HUES48 (cell line): ENCODE measurements around the gene REM2.

Experiments
- H3K27ac ChIP-seq: one replicate; pipeline ENCODE4 v1.7.0; 2013; ENCODE audit warnings: low read depth, low read length, inconsistent platforms
- H3K27me3 ChIP-seq: 2 replicates; pipeline ENCODE4 v1.6.1; 2013; ENCODE audit warnings: mild to moderate bottlenecking, low read length; ENCODE audit not compliant: control insufficient read depth, insufficient read depth
- H3K36me3 ChIP-seq: 2 replicates; pipeline ENCODE4 v1.6.1; 2013; ENCODE audit warnings: low read length; ENCODE audit not compliant: control insufficient read depth, insufficient read depth
- H3K4me1 ChIP-seq: 2 replicates; pipeline ENCODE4 v1.6.1; 2013; ENCODE audit warnings: mild to moderate bottlenecking, low read length; ENCODE audit not compliant: control insufficient read depth, insufficient read depth
- H3K4me3 ChIP-seq: 2 replicates; pipeline ENCODE4 v1.5.1; 2013; ENCODE audit warnings: mild to moderate bottlenecking, low read depth, low read length
- H3K9ac ChIP-seq: 2 replicates; pipeline ENCODE4 v1.6.1; 2013; ENCODE audit warnings: mild to moderate bottlenecking, low read depth, low read length, moderate library complexity
- H3K9me3 ChIP-seq: 2 replicates; pipeline ENCODE4 v1.6.1; 2013; ENCODE audit warnings: low read length; ENCODE audit not compliant: control insufficient read depth, insufficient read depth

The REM2 gene, protein sequence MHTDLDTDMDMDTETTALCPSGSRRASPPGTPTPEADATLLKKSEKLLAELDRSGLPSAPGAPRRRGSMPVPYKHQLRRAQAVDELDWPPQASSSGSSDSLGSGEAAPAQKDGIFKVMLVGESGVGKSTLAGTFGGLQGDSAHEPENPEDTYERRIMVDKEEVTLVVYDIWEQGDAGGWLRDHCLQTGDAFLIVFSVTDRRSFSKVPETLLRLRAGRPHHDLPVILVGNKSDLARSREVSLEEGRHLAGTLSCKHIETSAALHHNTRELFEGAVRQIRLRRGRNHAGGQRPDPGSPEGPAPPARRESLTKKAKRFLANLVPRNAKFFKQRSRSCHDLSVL

DNA sequence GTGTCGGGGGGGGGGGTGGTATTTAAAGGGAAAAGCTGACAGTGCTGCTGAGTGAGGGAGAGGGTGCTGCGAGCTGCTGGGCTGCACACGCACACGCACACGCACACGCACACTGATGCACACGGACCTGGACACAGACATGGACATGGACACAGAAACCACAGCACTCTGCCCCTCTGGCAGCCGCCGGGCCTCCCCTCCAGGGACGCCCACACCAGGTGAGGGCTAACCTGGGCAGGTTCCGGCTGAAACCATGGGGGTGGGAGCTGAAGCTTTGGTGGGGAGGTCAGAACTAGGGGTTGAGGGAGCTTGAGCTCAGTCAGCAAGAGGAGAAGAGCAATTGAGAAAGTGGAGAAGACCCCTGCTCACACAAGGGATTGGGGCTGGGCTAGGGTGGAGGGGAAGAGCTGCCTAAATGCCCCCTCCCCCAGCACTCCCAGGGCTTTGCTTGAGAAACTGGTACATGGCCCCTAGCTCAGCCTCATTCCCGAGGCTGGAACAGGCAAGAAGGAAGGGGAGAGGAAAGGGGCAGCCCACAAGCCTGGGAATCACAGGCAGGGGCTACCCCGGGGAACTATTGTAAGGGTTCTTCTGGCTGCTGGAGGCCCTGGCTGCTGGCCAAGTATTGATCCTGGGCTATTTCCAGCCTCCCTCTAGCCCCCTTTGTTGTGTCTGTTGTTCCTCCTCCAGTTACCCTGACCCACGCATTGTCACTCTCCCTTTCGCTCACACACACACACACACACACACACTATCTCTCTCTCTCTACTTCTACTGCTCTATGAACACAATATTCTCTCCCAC, at the start of gene REM2:
TSS of gene REM2 (plus strand) at position 50 of the 804 bp plus-strand sequence. CDS start at position 116, 66 bp downstream.
- peak within 1 kb of the TSS; percentile 48 for H3K4me3 ChIP-seq
- H3K9me3 ChIP-seq = no peaks in the 10 kb centered on the region
- H3K27ac ChIP-seq = peak within 1 kb of the TSS; percentile 55
- no peaks in the 10 kb centered on the region for H3K36me3 ChIP-seq
- peaks cover 35% of the 10 kb centered on the region for H3K27me3 ChIP-seq
- peaks cover 23% of the 10 kb centered on the region for H3K4me1 ChIP-seq
- H3K9ac ChIP-seq = peak within 1 kb of the TSS; percentile 42; the same call in 1 of the 2 replicates

DNA sequence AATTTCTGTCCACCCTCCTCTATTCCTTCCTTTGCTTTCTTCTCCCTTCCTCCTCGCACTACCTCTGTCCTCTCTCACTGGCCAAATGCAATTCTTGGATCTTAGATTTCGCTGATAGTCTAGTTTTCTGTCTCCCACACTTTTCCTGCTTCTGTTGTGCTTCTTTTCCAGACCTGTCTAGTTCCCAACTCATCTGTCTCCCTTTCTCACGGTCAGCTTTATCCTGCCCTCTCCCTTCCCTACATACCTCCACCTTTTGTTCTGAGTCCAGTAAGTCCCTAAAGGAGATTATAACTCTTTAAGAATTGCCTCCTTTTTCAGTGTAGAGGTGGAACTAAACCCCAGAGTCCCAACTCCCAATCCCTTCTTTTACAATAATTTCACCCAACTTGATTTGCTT, 47.5 kb upstream of the REM2 start:
- Histone ChIP-seq H3K4me1 (peaks cover 25% of the 10 kb centered on the region), H3K9ac (no peak overlapping the region), H3K36me3 (peaks cover 34% of the 10 kb centered on the region), H3K9me3 (no peaks in the 10 kb centered on the region), H3K27me3 (no peaks in the 10 kb centered on the region), H3K4me3 (no peak overlapping the region), H3K27ac (peak overlapping the region; percentile 72)

DNA sequence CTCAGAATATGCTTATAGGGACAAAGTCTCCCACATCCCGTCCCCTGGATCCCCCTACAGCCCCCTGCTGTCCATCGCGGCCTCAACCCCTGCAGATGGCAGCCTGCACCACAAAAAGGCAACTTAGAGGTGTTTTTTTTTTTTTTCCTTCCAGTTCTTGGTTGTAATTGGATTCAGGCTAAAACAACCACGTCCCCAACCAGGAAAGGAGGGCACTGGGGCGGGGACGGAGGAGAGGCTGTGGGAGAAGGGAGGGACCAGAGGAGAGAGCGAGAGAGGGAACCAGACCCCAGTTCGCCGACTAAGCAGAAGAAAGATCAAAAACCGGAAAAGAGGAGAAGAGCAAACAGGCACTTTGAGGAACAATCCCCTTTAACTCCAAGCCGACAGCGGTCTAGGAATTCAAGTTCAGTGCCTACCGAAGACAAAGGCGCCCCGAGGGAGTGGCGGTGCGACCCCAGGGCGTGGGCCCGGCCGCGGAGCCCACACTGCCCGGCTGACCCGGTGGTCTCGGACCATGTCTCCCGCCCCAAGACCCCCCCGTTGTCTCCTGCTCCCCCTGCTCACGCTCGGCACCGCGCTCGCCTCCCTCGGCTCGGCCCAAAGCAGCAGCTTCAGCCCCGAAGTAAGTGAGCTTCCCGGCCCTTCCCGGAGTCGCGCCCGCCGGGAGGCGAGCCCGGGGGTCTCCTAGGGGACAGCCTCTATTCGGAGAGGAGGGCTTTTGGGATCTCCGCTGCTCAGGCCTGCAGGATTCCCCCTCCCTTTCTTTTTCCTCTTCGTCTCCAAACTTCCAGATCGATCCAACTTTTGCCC, 46.5 kb upstream of the REM2 start, which contains the start of gene MMP14:
TSS of gene MMP14 (plus strand) at position 285 of the 813 bp plus-strand sequence. CDS start at position 518, 233 bp downstream.
- H3K4me3 ChIP-seq = peak within 1 kb of the TSS; percentile 85
- H3K4me1 ChIP-seq = peaks cover 22% of the 10 kb centered on the region
- H3K27me3 ChIP-seq = no peaks in the 10 kb centered on the region
- peak within 1 kb of the TSS; percentile 72 for H3K9ac ChIP-seq
- no peaks in the 10 kb centered on the region for H3K9me3 ChIP-seq
- H3K27ac ChIP-seq = peak within 1 kb of the TSS; percentile 72
- peaks cover 36% of the 10 kb centered on the region for H3K36me3 ChIP-seq

DNA sequence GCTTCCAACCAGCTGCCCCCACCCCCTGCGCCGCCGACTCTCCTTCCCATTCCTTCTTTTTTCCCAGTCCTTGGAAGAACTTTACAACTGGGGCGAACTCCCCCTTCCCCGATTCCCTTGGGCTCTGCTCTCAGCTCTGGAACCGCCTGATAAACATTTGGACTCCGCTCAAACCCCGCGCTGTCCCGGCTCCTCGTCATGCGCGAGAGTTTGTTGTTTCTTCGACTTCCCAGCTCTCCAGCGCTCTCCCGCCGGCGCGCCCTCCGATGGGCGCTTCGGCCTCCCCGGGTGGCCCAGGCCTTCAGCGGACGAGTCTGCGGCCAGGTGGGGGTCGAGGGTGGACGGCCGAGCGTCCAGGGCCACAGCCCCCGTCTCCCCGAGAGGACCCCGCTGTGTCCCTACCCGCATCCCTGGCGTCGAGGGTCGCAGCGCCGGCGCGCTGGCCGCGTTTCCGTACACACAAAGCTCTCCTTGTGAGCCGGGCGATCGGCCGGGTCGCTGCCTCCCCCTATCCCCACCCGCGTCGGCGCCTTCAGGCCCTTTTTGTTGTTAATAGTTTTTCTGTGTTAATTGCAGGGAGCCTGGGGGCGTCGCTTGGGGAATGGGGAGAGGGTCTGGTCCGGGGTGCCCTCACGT, 45.8 kb upstream of the REM2 start:
- Histone ChIP-seq H3K9ac (peak overlapping the region; percentile 72), H3K27me3 (no peaks in the 10 kb centered on the region), H3K4me1 (peaks cover 22% of the 10 kb centered on the region), H3K36me3 (peaks cover 38% of the 10 kb centered on the region), H3K27ac (peak overlapping the region; percentile 72), H3K4me3 (peak overlapping the region; percentile 85), H3K9me3 (no peaks in the 10 kb centered on the region)

DNA sequence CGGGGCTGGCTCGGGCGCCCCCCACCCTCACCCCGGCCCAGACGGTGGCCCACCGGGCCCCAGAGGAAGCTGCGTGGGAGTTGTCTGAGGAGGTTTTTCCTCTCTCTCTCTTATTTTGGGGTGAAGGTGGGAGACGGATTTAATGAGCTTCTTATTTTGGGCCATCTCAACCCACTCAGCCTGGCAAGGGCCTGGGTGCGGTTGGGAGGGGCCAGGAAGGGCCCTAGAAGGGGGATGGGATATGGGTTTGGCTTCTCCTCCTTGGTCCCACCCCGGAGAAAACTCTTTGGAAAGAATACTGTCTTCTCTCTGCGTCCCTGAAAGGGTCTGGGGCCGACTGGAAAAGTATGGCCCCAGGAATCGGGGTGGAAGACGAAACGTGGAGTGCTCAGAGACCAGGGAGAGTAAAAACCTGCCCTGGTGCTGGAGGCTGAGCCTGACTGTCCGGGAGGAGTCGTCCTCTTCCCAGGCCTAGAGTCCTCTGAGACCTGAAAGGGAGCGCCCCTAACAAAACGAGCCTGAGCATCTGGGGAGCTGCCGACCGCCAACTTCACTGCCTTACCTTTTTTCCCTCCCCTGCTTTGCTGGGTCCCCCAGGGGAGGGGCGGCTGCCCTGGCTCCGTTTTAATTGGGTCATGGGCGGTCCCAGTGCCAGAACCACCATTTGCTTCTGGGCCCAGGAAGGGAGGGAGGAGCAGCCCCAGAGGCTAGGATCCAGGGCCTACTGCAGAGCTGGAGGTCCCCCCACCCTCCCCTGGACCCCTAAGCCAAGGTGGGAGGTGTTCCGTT, 45.1 kb upstream of the REM2 start:
- H3K9ac ChIP-seq = peak overlapping the region; percentile 72
- H3K27ac ChIP-seq = peak overlapping the region; percentile 1
- H3K4me3 ChIP-seq = peak overlapping the region; percentile 85
- no peaks in the 10 kb centered on the region for H3K27me3 ChIP-seq
- peaks cover 22% of the 10 kb centered on the region for H3K4me1 ChIP-seq
- H3K36me3 ChIP-seq = peaks cover 44% of the 10 kb centered on the region
- no peaks in the 10 kb centered on the region for H3K9me3 ChIP-seq

DNA sequence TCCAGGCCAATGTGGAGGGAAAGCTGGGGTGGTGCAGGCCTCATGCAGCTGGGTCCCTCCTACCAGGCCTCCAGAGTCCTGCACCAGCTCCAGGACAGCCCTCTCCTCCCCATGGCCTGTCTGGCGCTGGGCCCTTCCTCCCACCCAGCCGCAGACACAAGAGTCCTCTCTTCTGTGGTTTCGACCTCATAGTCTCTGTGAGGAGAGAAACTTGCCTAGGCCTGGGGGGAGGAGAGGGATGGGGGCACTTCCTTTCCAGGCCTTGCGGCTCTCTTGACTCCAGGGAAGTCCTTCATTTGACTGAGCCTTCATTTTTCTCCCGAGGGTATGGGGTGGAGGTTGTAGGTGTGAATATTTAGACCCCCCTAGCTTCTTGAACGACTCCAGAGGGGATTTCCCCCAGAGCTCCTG, 44.4 kb upstream of the REM2 start:
- peaks cover 44% of the 10 kb centered on the region for H3K36me3 ChIP-seq
- H3K27me3 ChIP-seq = no peaks in the 10 kb centered on the region
- H3K4me3 ChIP-seq = peak overlapping the region; percentile 85; the same call in 1 of the 2 replicates
- peaks cover 22% of the 10 kb centered on the region for H3K4me1 ChIP-seq
- H3K9me3 ChIP-seq = no peaks in the 10 kb centered on the region
- peak overlapping the region; percentile 1 for H3K27ac ChIP-seq
- H3K9ac ChIP-seq = no peak overlapping the region

DNA sequence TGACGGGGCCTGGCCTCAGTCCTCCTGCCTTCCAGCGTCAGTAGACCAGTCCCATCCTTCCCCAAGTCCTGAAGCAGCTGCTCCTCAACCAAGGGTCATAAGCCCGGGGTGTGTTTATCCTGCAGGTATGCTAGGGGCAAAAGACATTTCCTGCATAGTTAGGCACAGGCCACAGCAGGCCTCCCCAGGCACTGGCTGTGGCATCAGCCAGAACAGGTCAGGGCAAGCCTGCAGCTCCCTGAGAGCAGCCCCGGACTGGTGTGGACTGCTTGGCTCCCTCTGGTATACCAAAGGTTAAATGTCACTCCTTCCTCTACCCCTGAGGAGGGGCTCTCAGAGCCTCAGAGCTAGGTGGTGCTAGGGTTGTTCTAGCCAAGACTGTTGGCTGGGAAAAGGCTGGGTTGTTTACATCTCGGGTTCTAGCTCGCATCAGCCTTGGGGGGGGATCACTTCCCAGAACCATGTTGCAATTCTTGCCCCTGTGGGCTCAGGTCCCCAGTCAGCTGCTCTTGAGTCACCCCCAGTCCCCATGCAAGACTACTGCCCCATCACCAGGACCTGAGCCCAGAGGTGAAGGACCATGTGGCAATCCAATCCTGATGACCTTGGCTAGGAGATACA, 43.8 kb upstream of the REM2 start:
- Histone ChIP-seq H3K9me3 (no peaks in the 10 kb centered on the region), H3K4me1 (peaks cover 22% of the 10 kb centered on the region), H3K36me3 (peaks cover 42% of the 10 kb centered on the region), H3K27me3 (no peaks in the 10 kb centered on the region), H3K27ac (no peak overlapping the region), H3K4me3 (0 out of 2 replicates have a peak overlapping the region, but pooled peaks have one; percentile 85), H3K9ac (no peak overlapping the region)

DNA sequence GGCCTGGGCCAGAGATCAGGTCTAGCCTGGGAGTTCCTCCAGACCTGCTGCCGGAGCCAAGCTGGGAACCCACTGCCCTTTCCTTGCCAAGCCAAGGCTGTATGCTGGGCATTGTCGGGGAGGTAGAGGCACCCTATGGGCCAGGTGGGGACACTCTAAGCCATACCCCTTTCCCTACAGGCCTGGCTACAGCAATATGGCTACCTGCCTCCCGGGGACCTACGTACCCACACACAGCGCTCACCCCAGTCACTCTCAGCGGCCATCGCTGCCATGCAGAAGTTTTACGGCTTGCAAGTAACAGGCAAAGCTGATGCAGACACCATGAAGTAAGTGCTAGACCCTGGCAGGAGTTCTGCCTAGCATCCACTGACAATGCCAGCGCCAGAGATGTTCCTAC, 41.7 kb upstream of the REM2 start:
- Histone ChIP-seq H3K27ac (no peak overlapping the region), H3K36me3 (peaks cover 52% of the 10 kb centered on the region), H3K4me3 (no peak overlapping the region), H3K9me3 (no peaks in the 10 kb centered on the region), H3K9ac (no peak overlapping the region), H3K4me1 (peaks cover 17% of the 10 kb centered on the region; the same call in 1 of the 2 replicates), H3K27me3 (no peaks in the 10 kb centered on the region)

DNA sequence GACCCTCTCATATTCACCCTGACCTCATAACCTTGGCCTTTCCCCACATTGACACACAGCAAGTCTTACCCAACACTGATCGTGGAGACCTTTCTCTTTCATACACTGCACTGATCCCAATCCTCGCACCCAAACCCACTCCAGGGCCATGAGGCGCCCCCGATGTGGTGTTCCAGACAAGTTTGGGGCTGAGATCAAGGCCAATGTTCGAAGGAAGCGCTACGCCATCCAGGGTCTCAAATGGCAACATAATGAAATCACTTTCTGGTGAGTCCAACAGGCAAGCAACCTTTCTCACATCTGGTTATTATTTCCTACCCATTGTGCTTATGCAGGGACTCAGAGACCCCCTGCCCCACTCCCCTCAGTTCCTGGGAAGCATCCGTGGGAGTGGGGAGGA, 41.3 kb upstream of the REM2 start:
- Histone ChIP-seq H3K27ac (no peak overlapping the region), H3K4me1 (peaks cover 17% of the 10 kb centered on the region; the same call in 1 of the 2 replicates), H3K9ac (no peak overlapping the region), H3K9me3 (no peaks in the 10 kb centered on the region), H3K36me3 (peaks cover 56% of the 10 kb centered on the region), H3K27me3 (no peaks in the 10 kb centered on the region), H3K4me3 (no peak overlapping the region)
